Suprapubic skin (tissue), 4 donors: ENCODE results near the gene DMXL2. TPM values are rescaled to one million over a fixed set of nuclear protein-coding genes. Genes with fewer than 3 reads are reported as not detected.

Experiments used
- DNase-seq, 2 donors: peaks; one replicate each; pipeline ENCODE4 v3.0.0-alpha.2; 2019; ENCODE audit warnings: low spot score in 2 of 2
- H3K27ac ChIP-seq: fragments of 200-600 bp; sonication (generic); one replicate; pipeline ENCODE4 v1.5.1; 2019
- H3K27me3 ChIP-seq: fragments of 200-600 bp; sonication (generic); one replicate; pipeline ENCODE4 v1.5.1; 2019
- H3K36me3 ChIP-seq: fragments of 200-600 bp; sonication (generic); one replicate; pipeline ENCODE4 v1.5.1; 2019
- H3K4me1 ChIP-seq: fragments of 200-600 bp; sonication (generic); one replicate; pipeline ENCODE4 v1.5.1; 2019
- H3K4me3 ChIP-seq: fragments of 200-600 bp; sonication (generic); one replicate; pipeline ENCODE4 v1.5.1; 2019; ENCODE audit warnings: mild to moderate bottlenecking
- H3K9me3 ChIP-seq: fragments of 200-600 bp; sonication (generic); one replicate; pipeline ENCODE4 v1.5.1; 2019
- CTCF ChIP-seq, 2 donors: fragments of 200-600 bp in 1 of 2; fragments of 450-650 bp in 1 of 2; sonication (generic) in 1 of 2; IDR thresholded peaks; one replicate each; pipeline ENCODE4 v1.5.1; 2016 to 2019; ENCODE audit warnings: antibody characterized with exemption in 2 of 2, mild to moderate bottlenecking in 1 of 2, moderate library complexity in 1 of 2
- EP300 ChIP-seq: sonication (generic); formaldehyde crosslinking; IDR thresholded peaks from one replicate; pipeline ENCODE4 v1.6.1; 2017; ENCODE audit warnings: antibody characterized with exemption
- POLR2A ChIP-seq, 2 donors: fragments of 450-650 bp; IDR thresholded peaks; one replicate each; pipeline ENCODE4 v1.6.1; 2017; ENCODE audit warnings: antibody characterized with exemption in 2 of 2, mild to moderate bottlenecking in 2 of 2, moderate library complexity in 2 of 2
- POLR2AphosphoS5 ChIP-seq, 3 donors: sonication (generic); formaldehyde crosslinking; IDR thresholded peaks; one replicate each; pipeline ENCODE4 v1.6.1; 2017; ENCODE audit warnings: antibody characterized with exemption in 3 of 3
- WGBS: methylation state at CpG from one replicate; pipeline ENCODE4 v1.1.5; 2018; 5-methylcytosine and 5-hydroxymethylcytosine counted together
- total RNA-seq, 4 donors: library from RNA; depleted of rRNA; stranded (reverse); fragments of >200 nt; gene quantifications; one replicate each; pipeline ENCODE4 v1.1.0, GENCODE V29; 2016

Gene DMXL2
- total RNA-seq, 4 donors from 2014 or later, result 4.1 to 32.9 (median 8.3) TPM

- Histone ChIP-seq H3K36me3 (no peaks in the 10 kb centered on the region), H3K9me3 (no peaks in the 10 kb centered on the region), H3K27ac (no peak overlapping the region), H3K4me3 (peak overlapping the region; percentile 1), H3K27me3 (no peaks in the 10 kb centered on the region), H3K4me1 (no peaks in the 10 kb centered on the region)
- DNase-seq, result no peak
- TF ChIP-seq CTCF (IDR thresholded peaks at IDR 0.05) (no peak), POLR2A (IDR thresholded peaks at IDR 0.05) (no peak)
- 78% methylated on average over 2 of the region's 2 CpGs for WGBS
These were observed 71.7 kb downstream of the DMXL2 start for GRCh38 chr15:51550841-51551240.

GRCh38 chr15:51547656-51548055 lies 74.9 kb downstream of the DMXL2 start:
- TF ChIP-seq POLR2AphosphoS5 (IDR thresholded peaks at IDR 0.05) (no peak), CTCF (IDR thresholded peaks at IDR 0.05) (no peak), EP300 (no peak), POLR2A (IDR thresholded peaks at IDR 0.05) (no peak)
- 93% methylated on average over 2 of the region's 2 CpGs for WGBS
- Histone ChIP-seq H3K27ac (no peak overlapping the region), H3K4me1 (no peaks in the 10 kb centered on the region), H3K9me3 (no peaks in the 10 kb centered on the region), H3K27me3 (no peaks in the 10 kb centered on the region), H3K4me3 (no peak overlapping the region), H3K36me3 (peaks cover 4% of the 10 kb centered on the region)
- no peak for DNase-seq

GRCh38 chr15:51536965-51537574 lies 85.5 kb downstream of the DMXL2 start:
- H3K27me3 ChIP-seq, result no peaks in the 10 kb centered on the region
- no peaks in the 10 kb centered on the region for H3K36me3 ChIP-seq
- H3K27ac ChIP-seq, result no peak overlapping the region
- TF ChIP-seq POLR2A (IDR thresholded peaks at IDR 0.05) (no peak), CTCF (IDR thresholded peaks at IDR 0.05) (peak in 1 of 2 donors; percentile 30), POLR2AphosphoS5 (IDR thresholded peaks at IDR 0.05) (no peak)
- no peak overlapping the region for H3K4me3 ChIP-seq
- no peak for DNase-seq
- H3K4me1 ChIP-seq, result no peaks in the 10 kb centered on the region
- no peaks in the 10 kb centered on the region for H3K9me3 ChIP-seq
- 24% methylated on average over 1 of the region's 1 CpG for WGBS

- H3K36me3 ChIP-seq, result no peaks in the 10 kb centered on the region
- no peaks in the 10 kb centered on the region for H3K4me1 ChIP-seq
- H3K27ac ChIP-seq, result no peak overlapping the region
- H3K4me3 ChIP-seq, result no peak overlapping the region
- no peak for TF ChIP-seq CTCF (IDR thresholded peaks at IDR 0.05)
- no peak for TF ChIP-seq POLR2A (IDR thresholded peaks at IDR 0.05)
- no peaks in the 10 kb centered on the region for H3K27me3 ChIP-seq
- no peak for DNase-seq
- H3K9me3 ChIP-seq, result no peaks in the 10 kb centered on the region
- 92% methylated on average over 4 of the region's 4 CpGs for WGBS
These were observed 88.7 kb downstream of the DMXL2 start for GRCh38 chr15:51533672-51534398.

GRCh38 chr15:51526955-51527354 lies 95.6 kb downstream of the DMXL2 start:
- H3K4me1 ChIP-seq, result no peaks in the 10 kb centered on the region
- DNase-seq, result no peak
- TF ChIP-seq EP300, result no peak
- no peak for TF ChIP-seq POLR2A (IDR thresholded peaks at IDR 0.05)
- no peak for TF ChIP-seq POLR2AphosphoS5 (IDR thresholded peaks at IDR 0.05)
- no peak for TF ChIP-seq CTCF (IDR thresholded peaks at IDR 0.05)
- no peak overlapping the region for H3K27ac ChIP-seq
- no peaks in the 10 kb centered on the region for H3K9me3 ChIP-seq
- H3K4me3 ChIP-seq, result no peak overlapping the region
- no peaks in the 10 kb centered on the region for H3K36me3 ChIP-seq
- no peaks in the 10 kb centered on the region for H3K27me3 ChIP-seq
- WGBS, result 96% methylated on average over 5 of the region's 5 CpGs
